Kidney (tissue), 14 donors: ENCODE measurements around the gene CCSER1. TPM values are rescaled to one million over a fixed set of nuclear protein-coding genes. Genes with fewer than 3 reads are reported as not detected.
A peak's percentile ranks its signal among the peaks of the same experiment; 100 is the strongest.
"Not testable (repeated sequence)": the region's sequence is repeated elsewhere in the genome, so short reads cannot be mapped to it uniquely, and the experiment has no call there.

ENCODE experiments used
- DNase-seq, 5 donors: peaks; one replicate each; pipeline ENCODE4 v3.0.0-alpha.2; 2013 to 2020
- FAIRE-seq: peaks from 2 replicates; lab custom pipeline; 2012; peaks lifted over from hg19 to GRCh38; lab: Jason Lieb, UNC
- H3K27ac ChIP-seq, 2 donors: one replicate each; pipeline ENCODE4 v1.7.0; 2013; ENCODE audit warnings: low read depth in 2 of 2, low read length in 2 of 2, inconsistent platforms in 1 of 2
- H3K27me3 ChIP-seq: one replicate; pipeline ENCODE4 v1.7.1; 2013; ENCODE audit warnings: low read length, inconsistent platforms; ENCODE audit not compliant: control insufficient read depth, insufficient read depth
- H3K36me3 ChIP-seq, 3 donors: one replicate each; pipeline versions ENCODE4 v1.7.0 to v1.7.1; 2013; ENCODE audit warnings: low read length in 3 of 3, control low read depth in 1 of 3, inconsistent platforms in 1 of 3; ENCODE audit not compliant: insufficient read depth in 3 of 3, control insufficient read depth in 2 of 3
- H3K4me1 ChIP-seq, 3 donors: one replicate each; pipeline versions ENCODE4 v1.7.0 to v1.7.1; 2013; ENCODE audit warnings: low read length in 3 of 3, inconsistent platforms in 1 of 3, low read depth in 1 of 3; ENCODE audit not compliant: control insufficient read depth in 2 of 3, insufficient read depth in 2 of 3
- H3K4me3 ChIP-seq, 3 donors: one replicate each; pipeline versions ENCODE4 v1.7.0 to v1.8.1; 2013; ENCODE audit warnings: low read length in 3 of 3, control low read depth in 1 of 3, inconsistent platforms in 1 of 3
- H3K9ac ChIP-seq, 3 donors: one replicate each; pipeline versions ENCODE4 v1.7.0 to v1.7.1; 2013; ENCODE audit warnings: low read length in 3 of 3, control low read depth in 1 of 3, inconsistent platforms in 1 of 3
- H3K9me3 ChIP-seq, 3 donors: one replicate each; pipeline versions ENCODE4 v1.7.0 to v1.7.1; 2013; ENCODE audit warnings: low read length in 3 of 3, control low read depth in 1 of 3, inconsistent platforms in 1 of 3; ENCODE audit not compliant: control insufficient read depth in 2 of 3, insufficient read depth in 1 of 3
- CTCF ChIP-seq: IDR thresholded peaks from 3 replicates; pipeline ENCODE4 v1.5.1; 2012; ENCODE audit warnings: mild to moderate bottlenecking, moderate library complexity, borderline replicate concordance; ENCODE audit not compliant: insufficient read depth; ENCODE audit errors: extremely low read depth
- intact Hi-C: fragments of 100-400 bp; cut with DNase I; formaldehyde crosslinking; loops from one replicate; pipeline ENCODE4 v1.11.1; 2022
- polyA plus RNA-seq: library from polyadenylated mRNA; stranded (reverse); fragments of 350-450 nt; fragmentation: Illumina TruSeq; extraction: RNeasy Lipid Tissue Mini Kit (QIAGEN cat#74804); gene quantifications from one replicate; pipeline ENCODE4 v1.2.3, GENCODE V29; 2014; ENCODE audit warnings: low read depth, low replicate concordance; ENCODE audit not compliant: insufficient read depth
- total RNA-seq: library from RNA; stranded (reverse); fragmentation: NEBNext Ultra II Directional; extraction: Animal tissue kit (Norgen Biotek cat#: 25700); gene quantifications from one replicate; pipeline ENCODE4 v1.2.1, GENCODE V29; 2021
- donor health status: control.
- donor health status: control.
- donor health status: control.
- donor health status: control.
- donor health status: control.
- donor health status: DM: yes; HTN: yes; CAD: no.
- donor health status: Normal renal cell carcinoma (clear cell type).

CCSER1 gene
- total and polyA plus RNA-seq, 2 donors from 2014 or later: 4.2 to 26.8 TPM

DNA sequence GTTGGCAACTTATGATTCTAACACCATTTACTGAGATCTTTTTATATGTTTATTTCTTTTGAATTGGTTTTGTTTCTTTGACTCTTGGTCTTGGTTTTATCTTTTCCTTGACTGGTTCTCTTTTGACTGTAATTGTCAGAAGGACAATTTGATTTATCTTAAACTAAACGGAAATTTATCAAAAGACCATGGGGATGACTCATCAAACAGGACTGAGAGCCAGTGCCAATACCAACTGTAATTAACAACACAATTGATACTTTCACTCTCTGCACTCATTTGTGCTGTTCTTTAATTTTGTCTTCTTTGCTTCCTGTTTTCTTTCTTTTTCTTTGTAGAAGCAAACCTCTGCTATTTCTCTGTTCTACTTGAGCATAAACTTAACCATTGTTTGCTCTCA, 776.8 kb downstream of the CCSER1 start:
- DNase-seq (no peak), FAIRE-seq (peak; percentile 23)
- intact Hi-C loops: no loop called here
- no peaks in the 10 kb centered on the region for H3K9me3 ChIP-seq
- TF ChIP-seq CTCF: no peak
- no peaks in the 10 kb centered on the region for H3K4me1 ChIP-seq
- H3K36me3 ChIP-seq: no peaks in the 10 kb centered on the region
- no peak overlapping the region for H3K4me3 ChIP-seq
- H3K9ac ChIP-seq: no peak overlapping the region
- no peaks in the 10 kb centered on the region for H3K27me3 ChIP-seq
- no peak overlapping the region for H3K27ac ChIP-seq

DNA sequence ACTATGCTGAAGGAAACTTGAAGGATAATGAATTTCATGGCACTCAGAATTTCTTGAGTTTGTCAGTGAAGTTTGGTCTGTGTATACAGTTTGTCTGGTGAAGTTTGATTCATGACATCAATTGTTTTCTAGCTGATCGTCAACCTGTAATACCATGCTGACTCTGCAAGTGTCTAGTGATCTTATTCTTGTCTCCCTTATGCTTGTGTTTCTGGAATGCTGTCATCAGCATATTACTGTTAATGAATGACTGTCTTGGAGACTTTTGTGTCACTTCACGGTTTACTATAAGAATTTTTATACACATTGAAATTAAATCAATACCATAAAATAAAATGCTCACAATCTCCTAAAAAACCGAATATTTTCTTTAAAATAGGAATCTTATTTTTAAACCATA, 779.0 kb downstream of the CCSER1 start:
- FAIRE-seq (no peak), DNase-seq (peak in 1 of 5 donors; percentile 31)
- intact Hi-C loops: no loop called here

DNA sequence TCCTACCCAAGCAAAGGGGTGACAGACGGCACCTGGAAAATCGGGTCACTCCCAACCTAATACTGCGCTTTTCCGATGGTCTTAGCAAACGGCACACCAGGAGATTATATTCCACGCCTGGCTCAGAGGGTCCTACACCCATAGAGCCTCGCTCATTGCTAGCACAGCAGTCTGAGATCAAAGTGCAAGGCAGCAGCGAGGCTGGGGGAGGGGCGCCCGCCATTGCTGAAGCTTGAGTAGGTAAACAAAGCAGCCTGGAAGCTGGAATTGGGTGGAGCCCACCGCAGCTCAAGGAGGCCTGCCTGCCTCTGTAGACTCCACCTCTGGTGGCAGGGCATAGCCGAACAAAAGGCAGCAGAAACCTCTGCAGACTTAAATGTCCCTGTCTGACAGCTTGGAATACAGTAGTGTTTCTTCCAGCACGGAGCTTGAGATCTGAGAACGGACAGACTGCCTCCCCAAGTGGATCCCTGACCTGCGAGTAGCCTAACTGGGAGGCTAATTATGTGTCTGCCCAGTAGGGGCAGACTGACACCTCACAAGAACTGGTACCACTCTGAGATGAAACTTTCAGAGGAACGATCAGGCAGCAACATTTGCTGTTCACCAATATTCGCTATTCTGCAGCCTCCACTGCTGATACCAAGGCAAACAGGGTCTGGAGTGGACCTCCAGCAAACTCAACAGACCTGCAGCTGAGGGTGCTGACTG, 784.7 kb downstream of the CCSER1 start:
- DNase-seq, H3K27ac ChIP-seq, H3K9ac ChIP-seq, H3K9me3 ChIP-seq, H3K4me1 ChIP-seq, H3K36me3 ChIP-seq, intact Hi-C loops, FAIRE-seq, H3K4me3 ChIP-seq, H3K27me3 ChIP-seq: not testable (repeated sequence)

More for the DNA sequence above, 779.0 kb downstream of the CCSER1 start:
- no peak for TF ChIP-seq CTCF
- Histone ChIP-seq H3K36me3 (no peaks in the 10 kb centered on the region), H3K9me3 (no peaks in the 10 kb centered on the region), H3K4me3 (no peak overlapping the region), H3K27me3 (no peaks in the 10 kb centered on the region), H3K9ac (no peak overlapping the region), H3K4me1 (no peaks in the 10 kb centered on the region), H3K27ac (no peak overlapping the region)

DNA sequence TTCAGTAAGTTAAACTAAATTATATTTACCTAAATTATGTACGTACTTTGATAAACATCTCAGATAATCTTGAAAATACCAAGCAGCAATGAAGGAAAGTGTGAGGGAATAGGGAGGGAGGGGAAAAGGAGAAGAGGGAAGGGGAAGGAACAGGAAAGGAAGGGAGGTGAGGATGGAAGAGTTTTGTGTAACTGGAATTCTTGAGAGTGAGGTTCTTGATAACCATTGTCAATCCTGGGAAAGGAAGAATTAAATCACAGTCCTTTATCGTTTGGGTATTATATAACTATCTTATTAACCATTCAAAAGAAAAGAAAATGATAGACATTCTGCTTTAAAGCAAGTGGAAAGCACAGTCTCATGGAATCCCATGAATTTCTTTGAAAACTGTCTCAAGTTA, 795.0 kb downstream of the CCSER1 start:
- Histone ChIP-seq H3K4me1 (no peaks in the 10 kb centered on the region), H3K4me3 (no peak overlapping the region), H3K9ac (no peak overlapping the region), H3K27me3 (no peaks in the 10 kb centered on the region), H3K36me3 (no peaks in the 10 kb centered on the region), H3K27ac (no peak overlapping the region), H3K9me3 (no peaks in the 10 kb centered on the region)
- intact Hi-C loops: no loop called here
- no peak for DNase-seq
- FAIRE-seq: no peak
- no peak for TF ChIP-seq CTCF
